BLaER1 (cell line): ENCODE data around the gene DYNC1H1.

ENCODE experiments used
- H3K27ac ChIP-seq: shearing (Covaris generic); formaldehyde crosslinking; 2 replicates; pipeline ENCODE4 v1.8.1; 2022
- H3K27me3 ChIP-seq: shearing (Covaris generic); formaldehyde crosslinking; 2 replicates; pipeline ENCODE4 v1.8.1; 2022
- H3K36me3 ChIP-seq: shearing (Covaris generic); formaldehyde crosslinking; 2 replicates; pipeline ENCODE4 v1.8.1; 2022
- H3K4me1 ChIP-seq: shearing (Covaris generic); formaldehyde crosslinking; 2 replicates; pipeline ENCODE4 v1.8.1; 2022
- H3K4me2 ChIP-seq: shearing (Covaris generic); formaldehyde crosslinking; 2 replicates; pipeline ENCODE4 v1.8.1; 2022
- H3K4me3 ChIP-seq: shearing (Covaris generic); formaldehyde crosslinking; 2 replicates; pipeline ENCODE4 v1.8.1; 2022
- H3K9ac ChIP-seq: shearing (Covaris generic); formaldehyde crosslinking; 2 replicates; pipeline ENCODE4 v1.8.1; 2022
- H3K9me3 ChIP-seq: shearing (Covaris generic); formaldehyde crosslinking; 2 replicates; pipeline ENCODE4 v1.8.1; 2022
- H4K20me1 ChIP-seq: shearing (Covaris generic); formaldehyde crosslinking; 2 replicates; pipeline ENCODE4 v1.8.1; 2022
- Cebpa-rat ChIP-seq: shearing (Covaris generic); IDR thresholded peaks from 2 replicates; pipeline ENCODE4 v1.8.1; 2022

The DYNC1H1 gene

GRCh38 chr14:101964297-101965180, at the start of gene DYNC1H1:
DYNC1H1 (plus strand) TSS chr14:101964573; CDS start chr14:101964692, 119 bp downstream.
- Histone ChIP-seq H3K4me3 (peak within 1 kb of the TSS; percentile 100), H3K36me3 (peaks cover 13% of the 10 kb centered on the region), H3K27me3 (no peaks in the 10 kb centered on the region), H3K9me3 (no peaks in the 10 kb centered on the region), H3K4me1 (peaks cover 68% of the 10 kb centered on the region), H3K27ac (peak within 1 kb of the TSS; percentile 99), H3K4me2 (peak within 1 kb of the TSS; percentile 96), H4K20me1 (peaks cover 51% of the 10 kb centered on the region), H3K9ac (peak within 1 kb of the TSS; percentile 99)
- TF ChIP-seq Cebpa-rat: no peak

GRCh38 chr14:101915871-101916815, 48.2 kb upstream of the DYNC1H1 start:
- Histone ChIP-seq H3K4me1 (no peaks in the 10 kb centered on the region), H3K9ac (no peak overlapping the region), H3K9me3 (no peaks in the 10 kb centered on the region), H3K27ac (no peak overlapping the region), H3K27me3 (no peaks in the 10 kb centered on the region), H3K36me3 (peaks cover 94% of the 10 kb centered on the region), H4K20me1 (peaks cover 87% of the 10 kb centered on the region), H3K4me2 (no peak overlapping the region), H3K4me3 (no peak overlapping the region)
- TF ChIP-seq Cebpa-rat: no peak

DNA sequence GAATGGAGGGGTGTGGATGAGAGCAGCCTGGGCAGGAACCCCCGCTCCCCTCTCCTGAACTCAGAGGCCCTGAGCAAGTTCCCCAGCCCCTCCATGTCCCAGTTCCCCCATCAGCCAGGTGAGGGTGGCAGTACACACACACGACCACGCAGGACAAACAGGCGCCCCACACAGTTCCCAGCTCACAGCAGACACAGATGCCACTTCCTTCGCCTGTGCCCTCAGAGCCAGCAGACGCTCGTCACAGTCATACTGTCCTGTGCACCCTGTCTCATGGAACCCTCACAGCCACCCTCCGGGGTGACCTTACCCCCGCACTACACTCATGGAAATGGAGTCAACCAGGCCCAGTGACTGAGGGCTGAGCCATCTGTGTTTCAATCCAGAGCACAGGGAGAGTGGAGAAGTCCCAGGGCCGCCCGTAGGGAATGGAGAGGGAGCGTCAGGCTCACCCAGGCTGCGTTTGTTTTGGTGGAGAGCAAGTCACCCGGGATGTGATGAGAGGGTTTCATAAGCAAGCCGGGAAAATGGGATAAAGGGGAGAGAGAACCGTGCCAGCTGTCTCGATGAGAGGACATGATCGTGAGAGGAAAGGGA, 47.5 kb upstream of the DYNC1H1 start:
- TF ChIP-seq Cebpa-rat: no peak
- H3K36me3 ChIP-seq: peaks cover 94% of the 10 kb centered on the region
- H3K27ac ChIP-seq: no peak overlapping the region
- peaks cover 82% of the 10 kb centered on the region for H4K20me1 ChIP-seq
- no peak overlapping the region for H3K9ac ChIP-seq
- H3K4me3 ChIP-seq: no peak overlapping the region
- no peaks in the 10 kb centered on the region for H3K9me3 ChIP-seq
- no peaks in the 10 kb centered on the region for H3K27me3 ChIP-seq
- H3K4me2 ChIP-seq: no peak overlapping the region
- H3K4me1 ChIP-seq: no peaks in the 10 kb centered on the region

- no peak overlapping the region for H3K9ac ChIP-seq
- no peak for TF ChIP-seq Cebpa-rat
- H3K36me3 ChIP-seq: peaks cover 94% of the 10 kb centered on the region
- no peaks in the 10 kb centered on the region for H3K4me1 ChIP-seq
- no peaks in the 10 kb centered on the region for H3K9me3 ChIP-seq
- H3K4me3 ChIP-seq: no peak overlapping the region
- 0 out of 2 replicates have a peak overlapping the region, but pooled peaks have one; percentile 4 for H3K27ac ChIP-seq
- peaks cover 80% of the 10 kb centered on the region for H4K20me1 ChIP-seq
- no peaks in the 10 kb centered on the region for H3K27me3 ChIP-seq
- no peak overlapping the region for H3K4me2 ChIP-seq
Observed at GRCh38 chr14:101917413-101918017, 46.9 kb upstream of the DYNC1H1 start.

GRCh38 chr14:101918065-101918989, 46.0 kb upstream of the DYNC1H1 start:
- no peaks in the 10 kb centered on the region for H3K9me3 ChIP-seq
- H3K9ac ChIP-seq: no peak overlapping the region
- H3K4me1 ChIP-seq: no peaks in the 10 kb centered on the region
- no peak overlapping the region for H3K4me3 ChIP-seq
- no peak for TF ChIP-seq Cebpa-rat
- peaks cover 94% of the 10 kb centered on the region for H3K36me3 ChIP-seq
- H3K27ac ChIP-seq: no peak overlapping the region
- no peak overlapping the region for H3K4me2 ChIP-seq
- H4K20me1 ChIP-seq: peaks cover 82% of the 10 kb centered on the region
- H3K27me3 ChIP-seq: no peaks in the 10 kb centered on the region

- no peak overlapping the region for H3K4me3 ChIP-seq
- H3K4me1 ChIP-seq: no peaks in the 10 kb centered on the region
- H4K20me1 ChIP-seq: peaks cover 66% of the 10 kb centered on the region
- no peak overlapping the region for H3K9ac ChIP-seq
- TF ChIP-seq Cebpa-rat: no peak
- H3K4me2 ChIP-seq: no peak overlapping the region
- no peaks in the 10 kb centered on the region for H3K9me3 ChIP-seq
- H3K36me3 ChIP-seq: peaks cover 89% of the 10 kb centered on the region
- H3K27me3 ChIP-seq: no peaks in the 10 kb centered on the region
- H3K27ac ChIP-seq: no peak overlapping the region
Observed at GRCh38 chr14:101920271-101920670, 44.1 kb upstream of the DYNC1H1 start.

DNA sequence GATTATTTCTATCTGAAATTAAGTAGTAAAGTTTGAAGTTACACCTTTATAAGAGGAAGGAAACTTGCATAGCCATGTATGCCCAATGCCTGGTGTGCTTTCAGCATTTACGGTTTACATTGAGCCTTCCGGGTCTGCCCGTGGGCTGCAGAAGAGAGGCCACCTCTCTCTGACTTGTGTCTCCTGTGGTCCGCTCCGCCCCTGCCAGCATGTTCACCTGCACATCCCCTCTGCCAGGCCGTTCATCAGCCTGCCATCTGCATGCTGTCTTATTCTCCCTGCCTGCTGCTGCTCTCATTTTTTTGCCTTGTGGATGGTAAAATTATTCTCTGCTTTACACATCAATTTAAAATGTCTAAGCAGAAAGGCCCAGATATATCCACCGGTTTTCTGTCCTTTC, 41.5 kb upstream of the DYNC1H1 start:
- no peak overlapping the region for H3K9ac ChIP-seq
- no peak overlapping the region for H3K4me3 ChIP-seq
- TF ChIP-seq Cebpa-rat: no peak
- peaks cover 60% of the 10 kb centered on the region; the same call in 1 of the 2 replicates for H4K20me1 ChIP-seq
- peaks cover 85% of the 10 kb centered on the region for H3K36me3 ChIP-seq
- H3K4me2 ChIP-seq: no peak overlapping the region
- H3K4me1 ChIP-seq: no peaks in the 10 kb centered on the region
- no peaks in the 10 kb centered on the region for H3K9me3 ChIP-seq
- H3K27me3 ChIP-seq: no peaks in the 10 kb centered on the region
- no peak overlapping the region for H3K27ac ChIP-seq

DNA sequence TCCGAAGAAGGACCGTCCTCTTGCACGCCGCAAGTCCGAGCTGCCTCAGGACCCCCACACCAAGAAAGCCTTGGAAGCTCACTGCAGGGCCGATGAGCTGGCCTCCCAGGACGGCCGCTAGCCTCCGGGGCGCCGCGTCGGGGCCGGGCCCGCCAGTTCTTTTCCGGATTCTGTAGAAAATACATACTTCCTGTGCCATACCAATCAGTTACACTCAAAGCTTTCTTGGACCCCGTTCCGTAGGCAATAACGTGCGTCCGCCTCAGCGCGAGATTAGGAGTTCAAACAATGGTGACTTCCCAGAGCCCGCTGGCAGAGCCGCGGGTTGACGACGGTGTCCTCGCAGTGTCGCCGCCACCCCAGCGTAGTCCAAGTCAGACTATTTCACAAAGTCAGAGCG, 39.2 kb upstream of the DYNC1H1 start:
- H4K20me1 ChIP-seq: peaks cover 57% of the 10 kb centered on the region

More for the DNA sequence above, 39.2 kb upstream of the DYNC1H1 start:
- Histone ChIP-seq H3K4me1 (no peaks in the 10 kb centered on the region), H3K9ac (no peak overlapping the region), H3K36me3 (peaks cover 82% of the 10 kb centered on the region), H3K4me3 (no peak overlapping the region), H3K27ac (no peak overlapping the region), H3K4me2 (no peak overlapping the region), H3K9me3 (no peaks in the 10 kb centered on the region), H3K27me3 (no peaks in the 10 kb centered on the region)
- no peak for TF ChIP-seq Cebpa-rat
